GM10248 (cell line): Measurements from ENCODE around the gene PACRG.

Source experiments
- CTCF ChIA-PET: fragments of 300-600 bp; sonication (Branson Sonifier 250); formaldehyde crosslinking; extraction: SDS; loops from one replicate; lab custom pipeline; 2021; ENCODE audit warnings: antibody characterized with exemption; lab: Yijun Ruan, JAX
- POLR2A ChIA-PET: fragments of 350-650 bp; sonication (Branson Sonifier 250); formaldehyde crosslinking; extraction: SDS; loops from one replicate; lab custom pipeline; 2020; ENCODE audit warnings: antibody characterized with exemption; lab: Yijun Ruan, JAX
- DNase-seq: peaks from one replicate; pipeline ENCODE4 v3.0.0; 2012; ENCODE audit errors: extremely low spot score
- CTCF ChIP-seq: IDR thresholded peaks from 2 replicates; pipeline ENCODE4 v1.5.1; 2012; ENCODE audit warnings: mild to moderate bottlenecking, low read depth; ENCODE audit errors: extremely low read depth, missing control alignments, control extremely low read depth

Gene PACRG

GRCh38 chr6:162907876-162908481, 180.2 kb downstream of the PACRG start:
- CTCF ChIA-PET = interaction anchor here (0.7 to 2.6 kb wide), 7 partner anchors 8 to 25 kb away, joined by 3 to 10 read pairs (median 3); no protein-coding TSS in a partner anchor
- DNase-seq = no peak
- POLR2A ChIA-PET = no interaction called here
- TF ChIP-seq CTCF = peak; percentile 46

- no peak for DNase-seq
- ChIA-PET POLR2A (no interaction called here), CTCF (interaction anchor here (0.6 kb wide), 1 partner anchor 66 kb away, joined by 3 read pairs; no protein-coding TSS in a partner anchor)
- TF ChIP-seq CTCF = no peak
Observed at GRCh38 chr6:162913206-162913605, 185.4 kb downstream of the PACRG start.

- POLR2A ChIA-PET = no interaction called here
- no peak for DNase-seq
- TF ChIP-seq CTCF = no peak
- CTCF ChIA-PET = interaction anchor here (1.3 to 2.1 kb wide), 3 partner anchors 10 to 37 kb away, joined by 3 to 9 read pairs (median 5); no protein-coding TSS in a partner anchor
Observed at GRCh38 chr6:162917506-162917905, 189.7 kb downstream of the PACRG start.

GRCh38 chr6:162921062-162921461, 193.3 kb downstream of the PACRG start:
- ChIA-PET POLR2A (no interaction called here), CTCF (interaction anchor here (1.3 to 2.1 kb wide), 2 partner anchors 12 to 14 kb away, joined by 3 to 10 read pairs; no protein-coding TSS in a partner anchor)
- DNase-seq = no peak
- no peak for TF ChIP-seq CTCF

- TF ChIP-seq CTCF = no peak
- no peak for DNase-seq
- POLR2A ChIA-PET = no interaction called here
- CTCF ChIA-PET = interaction anchor here (1.3 to 2.1 kb wide), 2 partner anchors 11 to 14 kb away, joined by 3 to 10 read pairs; no protein-coding TSS in a partner anchor
Observed at GRCh38 chr6:162921510-162922040, 193.8 kb downstream of the PACRG start.

- ChIA-PET POLR2A (no interaction called here), CTCF (no interaction called here)
- DNase-seq = no peak
- TF ChIP-seq CTCF = no peak
Observed at GRCh38 chr6:162922563-162923166, 194.9 kb downstream of the PACRG start.
